ENCODE measurements around the gene JAG2. TPM values are rescaled to one million over a fixed set of nuclear protein-coding genes. Genes with fewer than 3 reads are reported as not detected.

The JAG2 gene
- total RNA-seq, 4 donors from 2014 or later = 5.4 to 29.9 (median 6.6) TPM

GRCh38 chr14:105214324-105214915, 45.8 kb upstream of the JAG2 start:
- H3K27me3 ChIP-seq = no peaks in the 10 kb centered on the region
- DNase-seq = no peak
- 91% methylated on average over 8 of the region's 14 CpGs; no CpG with 5 or more reads in 1 of the 2 donors for WGBS, 2 donors (ENCODE audit: low coverage in 1 of 2)
- no peak overlapping the region for H3K4me3 ChIP-seq
- no peaks in the 10 kb centered on the region for H3K4me1 ChIP-seq
- in situ Hi-C loops (cut with MboI; ENCODE audit: low pct_ligation_motif_present in 1 of 4, low pct_unique_long_range_greater_than_20kb in 1 of 4, low sequenced_read_pairs in 3 of 4) = no loop called here
- H3K36me3 ChIP-seq = peaks cover 0 to 8% (median 3%) of the 10 kb centered on the region in 4 donors
- H3K27ac ChIP-seq = no peak overlapping the region
- intact Hi-C loops (cut with DNase I; ENCODE audit: low total_unique reads) = no loop called here
- TF ChIP-seq EP300 (IDR thresholded peaks at IDR 0.05; ENCODE audit: low read depth) = no peak
- no peak for TF ChIP-seq POLR2AphosphoS5 (IDR thresholded peaks at IDR 0.05)
- no peak for TF ChIP-seq POLR2A (IDR thresholded peaks at IDR 0.05)
- TF ChIP-seq CTCF (IDR thresholded peaks at IDR 0.05) = no peak
- no peaks in the 10 kb centered on the region for H3K9me3 ChIP-seq

- peaks cover 0 to 4% (median 0%) of the 10 kb centered on the region in 4 donors for H3K36me3 ChIP-seq
- intact Hi-C loops (cut with DNase I; ENCODE audit: low total_unique reads) = no loop called here
These were observed 44.8 kb upstream of the JAG2 start for GRCh38 chr14:105213361-105213760.

GRCh38 chr14:105212541-105213300, 44.1 kb upstream of the JAG2 start:
- no peak for TF ChIP-seq CTCF (IDR thresholded peaks at IDR 0.05)
- TF ChIP-seq POLR2A (IDR thresholded peaks at IDR 0.05) = no peak
- no peak for TF ChIP-seq EP300 (IDR thresholded peaks at IDR 0.05; ENCODE audit: low read depth)
- TF ChIP-seq POLR2AphosphoS5 (IDR thresholded peaks at IDR 0.05) = no peak
- in situ Hi-C loops (cut with MboI; ENCODE audit: low pct_ligation_motif_present in 1 of 4, low pct_unique_long_range_greater_than_20kb in 1 of 4, low sequenced_read_pairs in 3 of 4) (no loop called here), intact Hi-C loops (cut with DNase I; ENCODE audit: low total_unique reads) (no loop called here)
- no peaks in the 10 kb centered on the region for H3K9me3 ChIP-seq
- H3K4me1 ChIP-seq = no peaks in the 10 kb centered on the region
- H3K36me3 ChIP-seq = no peaks in the 10 kb centered on the region
- no peak overlapping the region for H3K27ac ChIP-seq
- H3K4me3 ChIP-seq = no peak overlapping the region
- no peak for DNase-seq
- H3K27me3 ChIP-seq = no peaks in the 10 kb centered on the region
- whole genome bisulfite sequencing, 2 donors (ENCODE audit: low coverage in 1 of 2) = 90% methylated on average over 17 of the region's 18 CpGs; no CpG with 5 or more reads in 1 of the 2 donors

More at GRCh38 chr14:105213361-105213760, 44.8 kb upstream of the JAG2 start:
- no peak for DNase-seq
- Histone ChIP-seq H3K4me3 (no peak overlapping the region), H3K9me3 (no peaks in the 10 kb centered on the region), H3K4me1 (no peaks in the 10 kb centered on the region), H3K27ac (no peak overlapping the region), H3K27me3 (no peaks in the 10 kb centered on the region)
- TF ChIP-seq POLR2A (IDR thresholded peaks at IDR 0.05) (no peak), EP300 (IDR thresholded peaks at IDR 0.05; ENCODE audit: low read depth) (no peak), CTCF (IDR thresholded peaks at IDR 0.05) (no peak), POLR2AphosphoS5 (IDR thresholded peaks at IDR 0.05) (no peak)
- WGBS, 2 donors (ENCODE audit: low coverage in 1 of 2) = 94% methylated on average over 10 of the region's 10 CpGs; no CpG with 5 or more reads in 1 of the 2 donors
- in situ Hi-C loops (cut with MboI; ENCODE audit: low pct_ligation_motif_present in 1 of 4, low pct_unique_long_range_greater_than_20kb in 1 of 4, low sequenced_read_pairs in 3 of 4) = no loop called here

- no peak for DNase-seq
- no peaks in the 10 kb centered on the region for H3K27me3 ChIP-seq
- 94% methylated on average over 9 of the region's 9 CpGs; no CpG with 5 or more reads in 1 of the 2 donors for WGBS, 2 donors (ENCODE audit: low coverage in 1 of 2)
- no peaks in the 10 kb centered on the region for H3K36me3 ChIP-seq
- in situ Hi-C loops (cut with MboI; ENCODE audit: low pct_ligation_motif_present in 1 of 4, low pct_unique_long_range_greater_than_20kb in 1 of 4, low sequenced_read_pairs in 3 of 4) (no loop called here), intact Hi-C loops (cut with DNase I; ENCODE audit: low total_unique reads) (no loop called here)
- H3K4me1 ChIP-seq = no peaks in the 10 kb centered on the region
- no peak overlapping the region for H3K4me3 ChIP-seq
- TF ChIP-seq POLR2A (IDR thresholded peaks at IDR 0.05) = no peak
- no peak for TF ChIP-seq POLR2AphosphoS5 (IDR thresholded peaks at IDR 0.05)
- no peak for TF ChIP-seq EP300 (IDR thresholded peaks at IDR 0.05; ENCODE audit: low read depth)
- no peak for TF ChIP-seq CTCF (IDR thresholded peaks at IDR 0.05)
- no peaks in the 10 kb centered on the region for H3K9me3 ChIP-seq
- H3K27ac ChIP-seq = no peak overlapping the region
These were observed 43.1 kb upstream of the JAG2 start for GRCh38 chr14:105211758-105212089.
